NAMALWA (cell line): Measurements from ENCODE around the gene EFCAB14.
"Not testable (repeated sequence)": the region's sequence is repeated elsewhere in the genome, so short reads cannot be mapped to it uniquely, and the experiment has no call there.

Source experiments
- DNase-seq: peaks from one replicate; pipeline ENCODE4 v3.0.0-alpha.2; 2015; ENCODE audit warnings: low spot score

The EFCAB14 gene

GRCh38 chr1:46686255-46686654, 32.7 kb downstream of the EFCAB14 start:
- DNase-seq: no peak

DNA sequence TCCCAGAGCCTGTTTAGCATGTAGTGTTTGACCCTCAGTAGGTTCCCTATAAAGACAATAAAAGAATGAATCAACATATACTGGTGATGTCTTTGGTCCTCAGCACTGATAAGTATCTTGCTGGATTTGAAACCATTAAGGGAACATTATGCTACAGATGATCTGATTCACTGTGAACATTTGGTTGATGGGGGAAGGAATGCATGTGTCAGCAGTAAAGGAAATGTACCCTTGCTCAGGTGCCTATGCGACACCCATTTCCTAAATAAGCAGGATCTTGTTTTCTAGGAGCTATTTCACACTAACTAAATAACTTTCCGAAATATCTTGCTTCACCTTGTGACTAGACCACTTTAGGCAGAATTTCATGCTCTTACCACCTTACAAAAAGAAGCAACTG, 34.2 kb downstream of the EFCAB14 start:
- DNase-seq: no peak

DNA sequence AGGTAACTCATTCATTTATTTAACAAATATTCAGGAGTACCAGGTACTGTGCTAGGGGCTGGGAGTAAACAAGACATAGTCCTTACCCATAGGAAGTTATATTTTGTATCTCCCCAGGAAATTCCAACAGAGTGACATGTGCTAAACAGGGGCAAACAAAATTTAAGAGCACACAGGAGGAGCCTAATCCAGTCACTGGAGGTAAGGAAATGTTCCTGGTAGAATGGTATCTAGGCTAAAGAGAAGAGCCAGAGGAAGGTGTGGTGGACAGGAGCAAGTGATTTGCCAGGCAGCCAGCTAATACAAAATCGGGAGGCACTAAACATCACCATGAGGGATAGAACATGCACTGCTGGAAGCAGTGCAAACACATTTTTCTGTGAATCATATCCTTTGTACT, 36.9 kb downstream of the EFCAB14 start:
- DNase-seq: no peak

DNA sequence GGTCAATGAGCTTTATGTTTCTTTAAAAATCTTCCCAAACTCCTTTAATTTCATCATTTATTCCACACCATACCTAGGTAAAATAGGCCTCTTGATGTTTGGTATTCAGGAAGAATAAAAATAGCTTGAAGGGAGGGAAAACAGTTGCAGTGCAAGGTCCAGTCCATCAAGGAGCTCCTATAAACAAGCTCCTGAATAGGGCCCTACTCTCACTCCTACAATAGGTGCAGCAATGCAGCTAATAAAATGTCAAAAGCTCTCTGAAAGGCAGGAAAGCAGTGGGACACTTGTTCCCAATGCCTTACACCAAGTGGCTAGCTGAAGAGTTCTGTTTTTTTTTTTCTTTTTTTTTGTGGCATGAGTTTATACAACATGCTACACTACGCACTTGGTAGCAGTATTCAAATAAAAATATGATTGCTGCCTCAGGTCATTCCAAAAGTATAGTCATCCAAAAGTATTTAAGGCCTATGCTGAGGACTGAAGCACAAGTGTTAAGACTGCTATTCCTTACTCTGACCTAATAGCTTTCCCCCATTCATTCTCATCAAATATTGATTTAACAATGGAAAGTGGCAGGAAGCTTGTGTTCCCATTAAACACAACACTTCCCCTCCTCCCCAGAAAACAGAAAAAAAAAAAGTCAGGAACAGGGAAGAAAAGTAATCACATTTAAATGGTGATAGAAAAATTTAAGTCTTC, 37.4 kb downstream of the EFCAB14 start:
- no peak for DNase-seq

GRCh38 chr1:46679789-46680573, 38.9 kb downstream of the EFCAB14 start:
- DNase-seq: no peak

DNA sequence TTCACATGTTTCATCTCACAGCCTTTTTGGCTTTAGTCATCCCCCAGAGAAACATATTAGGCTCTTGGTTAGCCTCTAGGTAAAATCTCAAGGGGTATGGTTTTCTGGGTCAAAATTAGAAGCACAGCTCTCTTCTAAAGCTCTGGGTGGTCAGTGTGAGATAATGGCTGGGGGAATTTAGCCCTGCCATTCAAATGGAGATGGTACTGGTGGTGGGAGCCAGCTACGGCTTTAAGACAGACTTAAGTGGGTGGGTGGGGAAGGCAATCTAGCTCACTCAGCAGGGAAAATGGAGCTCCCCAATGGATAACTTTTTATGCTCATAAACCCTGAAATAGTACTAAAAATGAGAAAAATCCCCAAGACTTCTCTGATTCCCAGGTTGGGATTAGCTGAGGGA, 41.6 kb downstream of the EFCAB14 start:
- DNase-seq: no peak

DNA sequence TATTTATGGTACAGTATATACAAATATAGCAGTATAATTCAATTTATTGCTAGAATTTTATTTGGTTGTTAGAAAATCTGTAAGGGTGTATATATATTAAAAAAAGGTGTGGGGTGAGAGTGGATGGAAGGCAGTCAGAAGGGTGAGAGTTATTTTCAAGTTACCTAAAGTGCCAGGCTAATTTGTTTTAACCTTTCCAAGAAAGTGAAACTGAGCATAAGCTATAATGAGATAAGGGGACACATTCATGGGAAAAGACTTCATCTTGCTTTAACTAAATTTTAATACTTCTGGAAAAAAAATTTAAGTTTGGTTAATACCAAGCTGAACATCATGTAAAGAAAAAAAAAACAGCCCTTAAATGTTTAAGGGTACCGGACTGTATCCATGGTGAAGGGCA, 42.4 kb downstream of the EFCAB14 start:
- no peak for DNase-seq

DNA sequence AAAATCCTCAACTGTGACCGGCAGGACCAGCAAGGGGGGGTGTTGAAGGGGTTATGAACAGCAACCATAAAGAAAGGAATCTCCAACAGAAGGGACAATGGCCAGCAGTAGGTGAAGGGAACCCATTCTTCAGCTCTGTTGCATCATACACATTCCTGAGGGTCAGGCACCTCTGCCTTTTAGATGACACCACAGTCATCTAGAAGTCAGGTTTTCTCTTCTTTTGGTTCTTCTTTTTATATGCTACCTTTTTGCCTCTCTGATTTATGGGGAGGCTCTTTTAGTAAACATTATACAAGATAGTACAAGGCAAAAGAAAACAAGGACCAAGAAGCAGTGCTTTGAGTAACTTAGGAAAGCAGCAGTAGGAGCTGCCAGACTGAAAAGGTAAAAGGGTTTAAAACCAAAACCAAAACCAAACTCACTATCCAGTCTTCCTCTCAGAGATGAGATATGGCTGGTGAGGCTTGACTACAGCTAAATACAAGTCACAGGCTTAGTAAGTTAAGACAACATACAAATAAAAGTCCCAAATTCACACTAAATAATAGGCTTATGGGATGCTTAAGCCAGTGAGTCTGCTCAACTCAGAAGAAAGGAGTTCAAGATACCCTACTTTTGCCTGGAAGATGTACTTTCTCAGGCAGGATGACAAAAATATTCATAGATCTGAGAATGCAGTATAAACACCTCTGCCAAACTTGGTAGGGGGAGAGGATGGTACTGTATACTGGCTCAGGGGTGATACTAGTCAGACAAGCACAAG, 43.2 kb downstream of the EFCAB14 start:
- no peak for DNase-seq

DNA sequence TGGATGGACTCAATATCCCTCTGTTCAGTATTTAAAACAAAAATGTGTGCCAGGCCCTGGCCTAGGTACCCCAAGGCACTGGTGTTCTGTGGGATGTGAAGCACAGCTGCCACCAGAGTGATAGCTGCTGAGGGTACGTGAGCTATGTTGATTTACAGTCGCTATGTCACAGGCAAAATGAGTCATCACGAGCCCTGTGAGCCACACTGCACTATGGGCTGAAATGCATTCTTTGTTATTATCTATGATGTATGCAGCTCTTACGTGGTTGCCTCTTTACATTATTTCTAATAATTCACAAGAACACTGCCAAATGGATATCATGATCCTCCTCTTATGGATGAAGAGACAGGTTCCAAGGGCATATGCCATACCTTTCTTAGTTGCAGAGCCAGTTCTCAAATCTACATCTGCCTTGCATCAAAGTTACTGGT, 45.1 kb downstream of the EFCAB14 start:
- DNase-seq: no peak

DNA sequence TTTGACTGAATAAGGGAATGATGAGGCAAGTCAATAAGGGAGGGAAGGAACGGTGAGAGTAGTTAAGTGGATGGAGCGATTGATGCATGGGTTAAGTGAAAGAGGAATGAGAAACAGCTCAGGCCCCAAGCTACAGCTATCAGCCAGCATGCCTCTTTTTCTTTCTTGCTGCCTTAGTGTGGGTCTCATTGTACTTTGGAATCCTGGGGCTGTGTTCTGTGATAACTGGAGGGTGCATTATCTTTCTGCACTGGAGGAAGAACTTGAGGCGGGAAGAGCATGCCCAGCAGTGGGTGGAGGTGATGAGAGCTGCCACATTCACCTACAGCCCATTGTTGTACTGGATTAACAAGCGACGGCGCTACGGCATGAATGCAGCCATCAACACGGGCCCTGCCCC, 46.2 kb downstream of the EFCAB14 start:
- no peak for DNase-seq

GRCh38 chr1:46671554-46671953, 47.4 kb downstream of the EFCAB14 start, which contains the start of gene TEX38:
TSS of gene TEX38 (plus strand) at chr1:46671854. CDS start at chr1:46671935, 81 bp downstream.
- no peak for DNase-seq

DNA sequence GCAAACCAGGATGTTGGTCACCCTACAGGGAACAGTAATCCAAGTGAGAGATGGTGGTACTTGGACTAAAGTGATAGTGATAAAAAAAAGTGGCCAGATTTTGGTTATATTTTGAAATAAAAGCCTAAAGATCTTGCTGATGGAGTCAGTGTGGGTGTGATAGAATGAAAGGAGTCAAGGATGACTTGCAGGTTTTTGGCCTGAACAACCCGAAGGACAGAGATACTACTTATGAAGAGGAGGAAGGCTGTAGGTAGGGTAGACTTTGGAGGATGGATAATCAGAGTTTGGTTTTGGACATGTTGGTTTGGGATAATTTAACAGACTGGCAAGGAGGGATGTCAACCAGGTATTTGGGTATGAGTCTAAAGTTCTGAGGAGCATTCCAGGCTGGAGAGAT, 48.8 kb downstream of the EFCAB14 start:
- DNase-seq: no peak

- DNase-seq: peak; percentile 50
Measured at GRCh38 chr1:46667782-46668760, 50.8 kb downstream of the EFCAB14 start, which contains the start of gene ATPAF1. TSS of gene ATPAF1 (minus strand) at chr1:46668364. CDS start at chr1:46668322, 42 bp downstream.

DNA sequence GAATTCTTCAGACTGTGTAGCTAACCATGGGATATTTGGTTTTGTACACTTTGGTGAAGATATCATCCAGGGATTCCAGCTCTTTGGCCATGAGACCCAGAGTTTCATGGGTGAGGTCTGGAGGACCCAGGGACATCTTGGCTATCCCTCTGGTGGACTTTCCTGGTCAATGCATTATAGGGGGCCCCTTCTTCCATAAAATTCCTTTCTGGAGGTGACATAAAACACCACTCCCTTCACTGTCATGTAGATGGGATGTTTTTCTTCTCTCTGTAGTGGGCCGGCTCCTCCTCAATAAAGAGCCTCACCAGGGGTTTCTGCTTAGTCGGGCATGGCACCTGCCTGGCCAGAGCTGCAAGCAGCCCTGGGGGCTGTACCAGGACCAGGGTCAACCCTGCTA, 52.9 kb downstream of the EFCAB14 start:
- DNase-seq: no peak

GRCh38 chr1:46662919-46663318, 56.0 kb downstream of the EFCAB14 start:
- not testable (repeated sequence) for DNase-seq

DNA sequence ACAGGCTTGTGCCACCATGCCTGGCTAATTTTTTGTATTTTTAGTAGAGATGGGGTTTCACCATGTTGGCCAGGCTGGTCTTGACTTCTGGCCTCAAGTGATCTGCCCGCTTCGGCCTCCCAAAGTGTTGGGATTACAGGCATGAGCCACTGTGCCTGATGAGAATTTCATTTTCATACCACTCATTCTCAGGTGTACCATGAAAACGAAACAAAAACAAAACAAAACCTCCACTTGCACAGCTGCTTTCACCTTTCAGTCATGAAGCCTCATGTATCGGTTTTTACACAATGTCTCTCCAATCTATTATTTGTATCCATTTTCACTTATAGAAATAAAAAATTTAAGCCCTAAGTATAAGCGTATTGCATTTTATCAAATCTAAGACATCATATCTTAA, 58.8 kb downstream of the EFCAB14 start:
- not testable (repeated sequence) for DNase-seq

DNA sequence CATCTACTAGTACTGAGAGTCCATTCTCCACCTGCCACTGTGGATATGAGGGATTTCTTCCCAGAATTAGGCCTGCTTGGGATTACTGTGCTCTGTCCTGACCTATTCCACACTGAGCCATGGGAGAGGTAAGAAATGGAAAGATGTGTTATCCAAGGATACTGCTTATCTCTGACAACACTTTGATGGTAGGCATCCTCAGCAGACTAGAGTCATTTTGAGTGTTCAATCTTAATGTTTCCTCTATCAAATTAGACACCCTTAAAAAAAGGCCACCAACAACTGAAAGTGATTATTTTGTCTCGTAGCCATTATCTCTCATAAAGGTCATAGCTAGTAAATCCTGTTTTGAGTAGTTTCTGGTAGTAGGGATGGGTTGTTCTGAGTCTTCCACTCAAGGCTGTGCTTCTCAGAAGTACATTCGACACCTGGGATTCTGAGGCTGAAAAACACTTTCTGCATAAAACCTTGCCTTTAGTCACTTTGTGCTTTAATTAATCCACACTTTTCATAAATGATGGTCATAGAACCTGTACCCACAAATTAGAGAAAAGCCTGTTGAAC, 59.5 kb downstream of the EFCAB14 start:
- no peak for DNase-seq

GRCh38 chr1:46657775-46658174, 61.1 kb downstream of the EFCAB14 start:
- no peak for DNase-seq

DNA sequence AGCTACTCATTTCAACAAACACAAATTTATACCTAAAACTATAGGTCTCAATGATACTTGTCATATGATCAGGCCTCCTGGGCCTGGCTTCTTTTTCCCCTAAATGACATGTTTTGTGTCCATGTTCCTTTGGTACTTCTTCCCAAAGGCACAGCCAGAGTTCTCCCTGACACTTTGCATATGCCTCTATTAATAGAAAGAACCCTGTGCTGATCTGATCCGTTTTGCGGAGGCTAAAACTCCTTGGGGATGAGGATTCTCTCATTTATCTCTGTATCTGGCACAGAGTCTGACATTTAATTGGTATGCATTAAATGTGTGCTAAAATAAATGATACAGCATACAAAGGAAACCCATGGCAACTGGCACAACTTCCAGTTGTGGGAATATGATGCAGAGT, 62.3 kb downstream of the EFCAB14 start:
- DNase-seq: no peak

- no peak for DNase-seq
Measured at GRCh38 chr1:46655848-46656247, 63.1 kb downstream of the EFCAB14 start.

GRCh38 chr1:46654698-46655097, 64.2 kb downstream of the EFCAB14 start:
- DNase-seq: not testable (repeated sequence)
